ENCODE results near the gene TECPR2. TPM values are rescaled to one million over a fixed set of nuclear protein-coding genes. Genes with fewer than 3 reads are reported as not detected.
A peak's percentile ranks its signal among the peaks of the same experiment; 100 is the strongest.
"Not testable (repeated sequence)": the region's sequence is repeated elsewhere in the genome, so short reads cannot be mapped to it uniquely, and the experiment has no call there.

The TECPR2 gene
- total and polyA plus RNA-seq, 4 donors = 3.5 to 32.5 (median 18.9) TPM

DNA sequence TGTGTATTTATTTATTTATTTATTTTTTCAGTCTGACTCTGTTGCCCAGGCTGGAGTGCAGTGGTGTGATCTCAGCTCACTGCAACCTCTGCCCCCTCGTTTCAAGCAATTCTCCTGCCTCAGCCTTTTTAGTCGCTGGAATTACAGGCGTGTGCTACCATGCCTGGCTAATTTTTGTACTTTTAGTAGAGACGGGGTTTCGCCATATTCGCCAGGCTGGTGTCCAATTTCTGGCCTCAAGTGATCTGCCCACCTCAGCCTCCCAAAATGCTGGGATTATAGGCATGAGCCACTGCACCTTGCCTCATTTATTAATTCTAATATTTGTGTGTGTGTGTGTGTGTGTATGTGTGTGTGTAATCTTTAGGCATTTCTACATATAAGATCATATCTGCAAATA, 33.4 kb upstream of the TECPR2 start:
- DNase-seq; H3K9me3 ChIP-seq (ENCODE audit: control insufficient read depth, low read length); H3K4me1 ChIP-seq (ENCODE audit: control insufficient read depth in 1 of 2, insufficient read depth in 2 of 2, low read length in 2 of 2); H3K27ac ChIP-seq (ENCODE audit: low read depth in 1 of 2, low read length in 2 of 2); H3K4me3 ChIP-seq (ENCODE audit: low read length in 2 of 2); ATAC-seq (ENCODE audit: low FRiP score); H3K27me3 ChIP-seq (ENCODE audit: control insufficient read depth in 1 of 2, insufficient read depth in 2 of 2, low read length in 1 of 2); intact Hi-C loops (cut with DNase I); H3K36me3 ChIP-seq (ENCODE audit: control insufficient read depth in 1 of 2, insufficient read depth in 2 of 2, low read length in 1 of 2): not testable (repeated sequence)
- 91 to 94% methylated on average over 6 of the region's 6 CpGs for WGBS, 2 donors

DNA sequence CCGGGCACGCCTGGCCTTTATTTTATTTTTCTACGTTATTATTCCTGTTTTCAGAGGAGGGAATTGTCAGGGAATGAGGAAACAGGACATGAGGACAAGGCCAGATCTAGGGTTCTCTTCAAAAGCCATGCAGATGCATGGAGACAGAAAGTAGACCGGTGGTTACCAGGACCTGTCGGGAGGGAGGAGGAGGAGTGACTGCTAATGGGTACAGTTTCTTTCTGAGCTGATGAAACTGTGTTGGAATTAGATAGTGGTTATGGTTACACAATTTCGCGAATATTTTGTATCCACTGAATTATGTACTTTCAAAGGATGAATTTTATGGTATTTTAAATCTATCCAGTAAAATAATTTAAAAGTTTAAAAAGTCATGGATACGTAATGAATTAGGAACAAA, 31.9 kb upstream of the TECPR2 start:
- ATAC-seq (ENCODE audit: low FRiP score) (no peak), DNase-seq (no peak)
- Histone ChIP-seq H3K27ac (ENCODE audit: low read depth in 1 of 2, low read length in 2 of 2) (no peak overlapping the region), H3K27me3 (ENCODE audit: control insufficient read depth in 1 of 2, insufficient read depth in 2 of 2, low read length in 1 of 2) (no peaks in the 10 kb centered on the region), H3K9me3 (ENCODE audit: control insufficient read depth, low read length) (no peaks in the 10 kb centered on the region), H3K36me3 (ENCODE audit: control insufficient read depth in 1 of 2, insufficient read depth in 2 of 2, low read length in 1 of 2) (peaks cover 0 to 2% of the 10 kb centered on the region in 2 donors), H3K4me1 (ENCODE audit: control insufficient read depth in 1 of 2, insufficient read depth in 2 of 2, low read length in 2 of 2) (no peaks in the 10 kb centered on the region), H3K4me3 (ENCODE audit: low read length in 2 of 2) (no peak overlapping the region)
- intact Hi-C loops (cut with DNase I) = no loop called here
- WGBS, 2 donors = 88 to 92% methylated on average over 8 of the region's 8 CpGs

DNA sequence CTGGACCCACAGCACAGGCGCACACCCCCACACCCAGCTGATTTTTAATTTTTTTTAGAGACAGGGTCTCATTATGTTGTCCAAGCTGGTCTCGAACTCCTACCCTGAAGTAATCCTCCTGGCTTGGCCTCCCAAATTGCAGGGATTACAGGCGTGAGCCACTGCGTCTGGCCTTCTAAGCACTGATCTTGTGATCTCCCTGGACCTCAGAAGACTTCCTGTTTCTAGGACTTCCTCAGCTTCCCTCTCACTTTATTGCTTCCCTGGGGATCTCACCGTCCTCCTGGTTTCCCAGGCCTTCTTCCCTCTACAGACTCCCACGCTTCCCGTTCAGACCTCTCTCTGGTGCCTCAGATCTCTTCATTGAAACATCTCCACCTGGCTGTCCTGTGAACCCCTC, 29.4 kb upstream of the TECPR2 start:
- no peak overlapping the region for H3K27ac ChIP-seq (ENCODE audit: low read depth in 1 of 2, low read length in 2 of 2)
- WGBS, 2 donors = 86% methylated on average over 7 of the region's 7 CpGs
- H3K9me3 ChIP-seq (ENCODE audit: control insufficient read depth, low read length) = no peaks in the 10 kb centered on the region
- ATAC-seq (ENCODE audit: low FRiP score) (no peak), DNase-seq (no peak)
- intact Hi-C loops (cut with DNase I) = no loop called here
- no peaks in the 10 kb centered on the region for H3K4me1 ChIP-seq (ENCODE audit: control insufficient read depth in 1 of 2, insufficient read depth in 2 of 2, low read length in 2 of 2)
- H3K27me3 ChIP-seq (ENCODE audit: control insufficient read depth in 1 of 2, insufficient read depth in 2 of 2, low read length in 1 of 2) = no peaks in the 10 kb centered on the region
- H3K4me3 ChIP-seq (ENCODE audit: low read length in 2 of 2) = no peak overlapping the region
- no peaks in the 10 kb centered on the region for H3K36me3 ChIP-seq (ENCODE audit: control insufficient read depth in 1 of 2, insufficient read depth in 2 of 2, low read length in 1 of 2)

DNA sequence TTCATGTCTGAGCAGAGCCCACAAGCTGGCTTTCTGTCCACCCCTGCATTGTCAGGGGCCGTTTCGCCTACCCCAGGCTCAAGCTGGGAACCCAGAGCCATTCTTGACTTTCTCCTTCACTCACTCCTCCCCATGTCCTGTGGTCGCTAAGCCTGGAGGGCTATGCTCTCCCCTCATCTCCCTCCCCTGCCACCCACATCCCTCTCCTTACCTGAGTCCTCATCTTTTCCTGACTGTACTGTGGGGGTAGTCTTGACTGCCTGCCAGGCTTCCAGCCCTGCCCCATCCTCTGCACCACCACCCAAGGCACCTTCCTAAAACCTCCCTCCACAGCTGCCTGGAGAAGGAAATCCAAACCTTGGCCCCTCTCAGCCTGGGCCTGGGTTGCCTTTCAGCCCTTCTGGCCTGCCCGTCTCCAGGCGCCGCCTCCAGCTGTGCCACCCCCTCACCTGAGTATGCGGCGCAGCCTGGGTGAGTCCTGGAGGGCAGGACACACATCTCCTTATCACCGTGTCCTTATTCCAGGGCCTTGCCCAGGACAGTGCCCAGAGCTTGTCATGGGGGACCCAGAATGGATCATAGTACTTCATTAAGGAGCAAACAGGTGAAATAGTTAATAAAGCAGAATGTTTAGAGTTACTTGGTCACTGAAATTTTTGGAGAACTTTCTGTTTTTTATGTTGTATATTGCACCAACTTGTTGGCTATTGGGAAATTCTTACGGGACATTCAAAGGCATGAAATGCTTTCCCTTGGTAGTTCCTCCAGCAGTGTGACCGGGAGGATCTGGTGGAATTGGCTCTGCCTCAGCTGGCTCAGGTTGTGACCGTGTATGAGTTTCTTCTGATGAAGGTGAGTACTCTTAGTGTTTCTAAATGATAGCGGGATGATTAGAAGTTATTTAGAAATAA, 28.7 kb upstream of the TECPR2 start:
- no peaks in the 10 kb centered on the region for H3K4me1 ChIP-seq (ENCODE audit: control insufficient read depth in 1 of 2, insufficient read depth in 2 of 2, low read length in 2 of 2)
- H3K4me3 ChIP-seq (ENCODE audit: low read length in 2 of 2) = no peak overlapping the region
- no peaks in the 10 kb centered on the region for H3K27me3 ChIP-seq (ENCODE audit: control insufficient read depth in 1 of 2, insufficient read depth in 2 of 2, low read length in 1 of 2)
- ATAC-seq (ENCODE audit: low FRiP score) (no peak), DNase-seq (peak in 1 of 2 donors; percentile 53)
- WGBS, 2 donors = 92 to 95% methylated on average over 13 of the region's 13 CpGs
- H3K36me3 ChIP-seq (ENCODE audit: control insufficient read depth in 1 of 2, insufficient read depth in 2 of 2, low read length in 1 of 2) = peaks cover 0 to under 1% of the 10 kb centered on the region in 2 donors
- intact Hi-C loops (cut with DNase I) = no loop called here
- no peak overlapping the region for H3K27ac ChIP-seq (ENCODE audit: low read depth in 1 of 2, low read length in 2 of 2)
- H3K9me3 ChIP-seq (ENCODE audit: control insufficient read depth, low read length) = no peaks in the 10 kb centered on the region

DNA sequence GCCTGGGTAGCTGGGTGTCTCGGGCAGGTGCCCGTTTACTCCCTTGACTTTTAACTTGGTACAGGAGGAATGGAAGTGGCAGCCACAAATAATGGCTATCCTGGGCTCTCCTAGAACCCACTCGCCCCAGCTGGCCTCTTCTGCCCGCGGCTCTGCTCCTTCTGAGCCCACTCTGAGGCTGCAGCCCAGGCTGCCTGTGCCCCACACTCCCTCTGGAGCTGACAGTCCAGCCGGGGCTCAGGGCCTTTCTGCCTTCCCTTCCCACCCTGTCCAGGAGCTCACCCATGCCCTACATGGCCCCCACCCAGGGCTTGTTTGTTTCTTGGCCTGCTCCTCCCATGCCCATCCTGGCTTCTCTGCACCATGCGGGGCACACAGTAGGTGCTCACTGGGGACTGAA, 27.6 kb upstream of the TECPR2 start:
- Histone ChIP-seq H3K4me3 (ENCODE audit: low read length in 2 of 2) (no peak overlapping the region), H3K27ac (ENCODE audit: low read depth in 1 of 2, low read length in 2 of 2) (no peak overlapping the region), H3K27me3 (ENCODE audit: control insufficient read depth in 1 of 2, insufficient read depth in 2 of 2, low read length in 1 of 2) (no peaks in the 10 kb centered on the region), H3K9me3 (ENCODE audit: control insufficient read depth, low read length) (no peaks in the 10 kb centered on the region), H3K4me1 (ENCODE audit: control insufficient read depth in 1 of 2, insufficient read depth in 2 of 2, low read length in 2 of 2) (no peaks in the 10 kb centered on the region), H3K36me3 (ENCODE audit: control insufficient read depth in 1 of 2, insufficient read depth in 2 of 2, low read length in 1 of 2) (peaks cover 0 to 2% of the 10 kb centered on the region in 2 donors)
- DNase-seq (no peak), ATAC-seq (ENCODE audit: low FRiP score) (no peak)
- intact Hi-C loops (cut with DNase I) = no loop called here
- WGBS, 2 donors = 87 to 90% methylated on average over 7 of the region's 7 CpGs

DNA sequence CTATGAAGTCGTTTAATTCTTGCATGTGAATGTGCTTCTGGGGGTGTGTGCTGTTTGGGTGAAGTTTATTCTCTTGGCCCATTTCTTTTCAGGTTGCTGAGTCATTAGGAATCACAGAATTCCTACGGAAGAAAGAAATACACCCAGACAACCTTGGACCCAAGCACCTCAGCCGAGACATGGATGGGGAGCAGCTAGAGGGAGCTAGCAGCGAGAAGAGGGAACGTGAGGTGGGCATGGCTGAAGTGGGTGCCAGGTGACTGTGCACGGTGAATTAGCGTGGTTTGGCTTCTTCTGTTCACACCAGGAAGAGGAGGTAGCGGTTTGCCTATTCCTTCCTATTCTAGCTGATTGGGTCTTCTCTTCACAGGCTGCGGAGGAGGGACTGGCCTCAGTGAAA, 24.0 kb upstream of the TECPR2 start:
- H3K36me3 ChIP-seq (ENCODE audit: control insufficient read depth in 1 of 2, insufficient read depth in 2 of 2, low read length in 1 of 2) = peaks cover 0 to 3% of the 10 kb centered on the region in 2 donors
- intact Hi-C loops (cut with DNase I) = no loop called here

DNA sequence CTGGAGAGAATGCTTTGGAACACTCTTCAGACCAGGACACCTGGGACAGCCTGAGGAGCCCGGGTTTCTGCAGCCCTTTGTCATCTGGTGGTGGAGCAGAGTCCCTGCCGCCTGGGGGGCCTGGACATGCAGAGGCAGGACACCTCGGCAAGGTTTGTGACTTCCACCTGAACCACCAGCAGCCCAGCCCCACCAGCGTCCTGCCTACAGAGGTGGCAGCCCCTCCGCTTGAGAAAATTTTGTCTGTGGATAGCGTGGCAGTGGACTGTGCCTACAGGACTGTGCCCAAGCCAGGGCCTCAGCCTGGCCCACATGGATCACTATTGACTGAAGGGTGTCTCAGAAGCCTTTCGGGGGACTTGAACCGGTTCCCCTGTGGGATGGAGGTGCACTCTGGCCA, 21.2 kb upstream of the TECPR2 start:
- H3K27ac ChIP-seq (ENCODE audit: low read depth in 1 of 2, low read length in 2 of 2) = no peak overlapping the region
- peaks cover 0 to 6% of the 10 kb centered on the region in 2 donors for H3K36me3 ChIP-seq (ENCODE audit: control insufficient read depth in 1 of 2, insufficient read depth in 2 of 2, low read length in 1 of 2)
- peak; percentile 15 for ATAC-seq (ENCODE audit: low FRiP score)
- no peak for DNase-seq
- 91 to 93% methylated on average over 8 of the region's 8 CpGs for WGBS, 2 donors
- H3K9me3 ChIP-seq (ENCODE audit: control insufficient read depth, low read length) = no peaks in the 10 kb centered on the region
- intact Hi-C loops (cut with DNase I) = no loop called here
- no peaks in the 10 kb centered on the region for H3K4me1 ChIP-seq (ENCODE audit: control insufficient read depth in 1 of 2, insufficient read depth in 2 of 2, low read length in 2 of 2)
- no peaks in the 10 kb centered on the region for H3K27me3 ChIP-seq (ENCODE audit: control insufficient read depth in 1 of 2, insufficient read depth in 2 of 2, low read length in 1 of 2)
- no peak overlapping the region for H3K4me3 ChIP-seq (ENCODE audit: low read length in 2 of 2)

More for the DNA sequence above, 24.0 kb upstream of the TECPR2 start:
- Histone ChIP-seq H3K27me3 (ENCODE audit: control insufficient read depth in 1 of 2, insufficient read depth in 2 of 2, low read length in 1 of 2) (no peaks in the 10 kb centered on the region), H3K4me1 (ENCODE audit: control insufficient read depth in 1 of 2, insufficient read depth in 2 of 2, low read length in 2 of 2) (no peaks in the 10 kb centered on the region), H3K9me3 (ENCODE audit: control insufficient read depth, low read length) (no peaks in the 10 kb centered on the region), H3K4me3 (ENCODE audit: low read length in 2 of 2) (no peak overlapping the region), H3K27ac (ENCODE audit: low read depth in 1 of 2, low read length in 2 of 2) (no peak overlapping the region)
- DNase-seq (no peak), ATAC-seq (ENCODE audit: low FRiP score) (no peak)
- WGBS, 2 donors = 89% methylated on average over 9 of the region's 9 CpGs

DNA sequence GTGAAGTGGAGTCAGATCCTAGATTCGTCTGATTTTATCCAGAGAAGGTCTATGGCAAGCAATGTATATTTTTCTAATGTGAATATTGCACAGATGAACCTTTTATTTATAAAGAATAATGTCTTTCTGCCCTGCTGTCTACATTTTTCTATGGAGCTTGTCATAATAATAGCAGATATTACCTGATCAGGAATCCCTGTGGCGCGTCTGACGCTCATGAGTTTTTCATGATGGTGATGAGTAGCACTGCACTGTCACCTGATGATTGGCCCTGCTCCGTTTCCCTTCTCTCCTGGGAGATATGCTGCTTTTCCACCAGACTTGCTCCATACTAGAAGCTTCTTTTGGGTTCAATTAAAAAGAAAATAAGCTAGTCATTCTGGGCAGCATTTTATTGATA, 20.5 kb upstream of the TECPR2 start:
- 87% methylated on average over 5 of the region's 5 CpGs for WGBS, 2 donors
- H3K36me3 ChIP-seq (ENCODE audit: control insufficient read depth in 1 of 2, insufficient read depth in 2 of 2, low read length in 1 of 2) = peaks cover 0 to 6% of the 10 kb centered on the region in 2 donors
- ATAC-seq (ENCODE audit: low FRiP score) = no peak
- intact Hi-C loops (cut with DNase I) = no loop called here
- no peak overlapping the region for H3K4me3 ChIP-seq (ENCODE audit: low read length in 2 of 2)
- no peaks in the 10 kb centered on the region for H3K4me1 ChIP-seq (ENCODE audit: control insufficient read depth in 1 of 2, insufficient read depth in 2 of 2, low read length in 2 of 2)
- no peak overlapping the region for H3K27ac ChIP-seq (ENCODE audit: low read depth in 1 of 2, low read length in 2 of 2)
- H3K27me3 ChIP-seq (ENCODE audit: control insufficient read depth in 1 of 2, insufficient read depth in 2 of 2, low read length in 1 of 2) = no peaks in the 10 kb centered on the region
- DNase-seq = no peak
- H3K9me3 ChIP-seq (ENCODE audit: control insufficient read depth, low read length) = no peaks in the 10 kb centered on the region

DNA sequence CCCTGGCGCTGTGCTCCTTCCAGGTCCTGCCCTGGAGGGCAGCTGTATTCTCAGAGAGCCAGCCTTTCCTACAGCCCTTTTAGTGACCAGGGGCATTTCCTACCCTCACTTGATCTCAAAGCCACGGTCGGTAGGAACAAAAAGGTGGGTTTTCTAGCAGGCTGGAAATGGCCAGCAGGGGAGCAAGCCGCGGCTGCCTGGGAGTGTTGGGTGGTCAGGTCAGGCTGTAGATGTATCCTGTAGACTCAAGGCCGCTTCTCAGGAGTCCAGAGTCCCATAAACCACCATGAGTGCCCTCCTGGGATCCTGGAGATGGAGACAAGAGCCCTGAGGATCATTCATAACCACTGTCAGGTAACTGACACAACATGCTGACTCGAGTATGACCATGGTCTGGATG, 18.7 kb upstream of the TECPR2 start:
- no peak overlapping the region for H3K4me3 ChIP-seq (ENCODE audit: low read length in 2 of 2)
- no peaks in the 10 kb centered on the region for H3K27me3 ChIP-seq (ENCODE audit: control insufficient read depth in 1 of 2, insufficient read depth in 2 of 2, low read length in 1 of 2)
- DNase-seq = no peak
- intact Hi-C loops (cut with DNase I) = no loop called here
- WGBS, 2 donors = 89 to 91% methylated on average over 7 of the region's 7 CpGs
- H3K27ac ChIP-seq (ENCODE audit: low read depth in 1 of 2, low read length in 2 of 2) = no peak overlapping the region
- H3K9me3 ChIP-seq (ENCODE audit: control insufficient read depth, low read length) = no peaks in the 10 kb centered on the region
- no peak for ATAC-seq (ENCODE audit: low FRiP score)
- H3K36me3 ChIP-seq (ENCODE audit: control insufficient read depth in 1 of 2, insufficient read depth in 2 of 2, low read length in 1 of 2) = peaks cover 0 to 9% of the 10 kb centered on the region in 2 donors
- H3K4me1 ChIP-seq (ENCODE audit: control insufficient read depth in 1 of 2, insufficient read depth in 2 of 2, low read length in 2 of 2) = no peaks in the 10 kb centered on the region
